Sigmoid colon (tissue), 7 donors: ENCODE data around the gene OR4K14. TPM values are rescaled to one million over a fixed set of nuclear protein-coding genes. Genes with fewer than 3 reads are reported as not detected.

ENCODE experiments used
- DNase-seq: peaks from one replicate; pipeline ENCODE4 v3.0.0-alpha.2; 2019
- H3K27ac ChIP-seq, 4 donors: fragments of 200-600 bp; sonication (generic); one replicate each; pipeline ENCODE4 v1.5.1; 2016 to 2019; ENCODE audit warnings: mild to moderate bottlenecking in 1 of 4
- H3K27me3 ChIP-seq, 3 donors: fragments of 200-600 bp; sonication (generic); one replicate each; pipeline ENCODE4 v1.5.1; 2019; ENCODE audit warnings: mild to moderate bottlenecking in 1 of 3
- H3K36me3 ChIP-seq, 4 donors: fragments of 200-600 bp; sonication (generic); one replicate each; pipeline ENCODE4 v1.5.1; 2016 to 2019
- H3K4me1 ChIP-seq, 4 donors: fragments of 200-600 bp; sonication (generic); one replicate each; pipeline ENCODE4 v1.5.1; 2017 to 2019
- H3K4me3 ChIP-seq, 4 donors: fragments of 200-600 bp; sonication (generic); one replicate each; pipeline ENCODE4 v1.5.1; 2017 to 2019; ENCODE audit warnings: mild to moderate bottlenecking in 2 of 4, moderate library complexity in 1 of 4
- H3K9me3 ChIP-seq, 4 donors: fragments of 200-600 bp in 3 of 4; sonication (generic) in 3 of 4; one replicate each; pipeline versions ENCODE4 v1.5.1 to v1.6.1; 2013 to 2019
- EP300 ChIP-seq, 4 donors: sonication (generic); formaldehyde crosslinking; IDR thresholded peaks; one replicate each; pipeline ENCODE4 v1.6.1; 2017; ENCODE audit warnings: antibody characterized with exemption in 4 of 4
- POLR2A ChIP-seq, 2 donors: fragments of 450-650 bp; IDR thresholded peaks; one replicate each; pipeline ENCODE4 v1.6.1; 2016; ENCODE audit warnings: antibody characterized with exemption in 2 of 2, mild to moderate bottlenecking in 2 of 2, moderate library complexity in 2 of 2
- POLR2AphosphoS5 ChIP-seq, 4 donors: sonication (generic); formaldehyde crosslinking; IDR thresholded peaks; one replicate each; pipeline ENCODE4 v1.6.1; 2017; ENCODE audit warnings: antibody characterized with exemption in 4 of 4
- WGBS, 2 donors: extraction: QIAGEN DNeasy Blood & Tissue Kit; methylation state at CpG; one replicate each; pipeline ENCODE4 v1.1.7; 2013; 5-methylcytosine and 5-hydroxymethylcytosine counted together
- intact Hi-C: fragments of 100-400 bp; cut with DNase I; formaldehyde crosslinking; loops from one replicate; pipeline ENCODE4 v1.15.1; 2023
- polyA plus RNA-seq, 3 donors: library from polyadenylated mRNA; stranded (reverse); fragments of 200-250 nt; gene quantifications; one replicate each; pipeline ENCODE4 v1.2.3, GENCODE V29; 2013
- total RNA-seq, 4 donors: library from RNA; depleted of rRNA; stranded (reverse); fragments of >200 nt; gene quantifications; one replicate each; pipeline ENCODE4 v1.1.0, GENCODE V29; 2016
- TF ChIP-seq, protein P1 (sequence below), 4 experiments: fragments of 450-650 bp in 3 of 4; fragments of 200-600 bp in 1 of 4; IDR thresholded peaks; one replicate each; pipeline ENCODE4 v1.5.1; 2016 to 2019; ENCODE audit warnings: antibody characterized with exemption in 4 of 4, mild to moderate bottlenecking in 3 of 4, moderate library complexity in 2 of 4
- donor health status: healthy with polysubstance abuse.
- donor health status: Bipolar disorder and iron deficiency.
- donor health status: healthy.

OR4K14 gene, protein sequence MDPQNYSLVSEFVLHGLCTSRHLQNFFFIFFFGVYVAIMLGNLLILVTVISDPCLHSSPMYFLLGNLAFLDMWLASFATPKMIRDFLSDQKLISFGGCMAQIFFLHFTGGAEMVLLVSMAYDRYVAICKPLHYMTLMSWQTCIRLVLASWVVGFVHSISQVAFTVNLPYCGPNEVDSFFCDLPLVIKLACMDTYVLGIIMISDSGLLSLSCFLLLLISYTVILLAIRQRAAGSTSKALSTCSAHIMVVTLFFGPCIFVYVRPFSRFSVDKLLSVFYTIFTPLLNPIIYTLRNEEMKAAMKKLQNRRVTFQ
- total RNA-seq, result not detected
- not detected for polyA plus RNA-seq

- Histone ChIP-seq H3K4me1 (no peaks in the 10 kb centered on the region), H3K9me3 (no peaks in the 10 kb centered on the region), H3K27me3 (no peaks in the 10 kb centered on the region), H3K4me3 (no peak within 1 kb of the TSS), H3K36me3 (no peaks in the 10 kb centered on the region), H3K27ac (no peak within 1 kb of the TSS)
- TF ChIP-seq, protein P1, sequence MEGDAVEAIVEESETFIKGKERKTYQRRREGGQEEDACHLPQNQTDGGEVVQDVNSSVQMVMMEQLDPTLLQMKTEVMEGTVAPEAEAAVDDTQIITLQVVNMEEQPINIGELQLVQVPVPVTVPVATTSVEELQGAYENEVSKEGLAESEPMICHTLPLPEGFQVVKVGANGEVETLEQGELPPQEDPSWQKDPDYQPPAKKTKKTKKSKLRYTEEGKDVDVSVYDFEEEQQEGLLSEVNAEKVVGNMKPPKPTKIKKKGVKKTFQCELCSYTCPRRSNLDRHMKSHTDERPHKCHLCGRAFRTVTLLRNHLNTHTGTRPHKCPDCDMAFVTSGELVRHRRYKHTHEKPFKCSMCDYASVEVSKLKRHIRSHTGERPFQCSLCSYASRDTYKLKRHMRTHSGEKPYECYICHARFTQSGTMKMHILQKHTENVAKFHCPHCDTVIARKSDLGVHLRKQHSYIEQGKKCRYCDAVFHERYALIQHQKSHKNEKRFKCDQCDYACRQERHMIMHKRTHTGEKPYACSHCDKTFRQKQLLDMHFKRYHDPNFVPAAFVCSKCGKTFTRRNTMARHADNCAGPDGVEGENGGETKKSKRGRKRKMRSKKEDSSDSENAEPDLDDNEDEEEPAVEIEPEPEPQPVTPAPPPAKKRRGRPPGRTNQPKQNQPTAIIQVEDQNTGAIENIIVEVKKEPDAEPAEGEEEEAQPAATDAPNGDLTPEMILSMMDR (IDR thresholded peaks at IDR 0.05), result no peak
- TF ChIP-seq POLR2AphosphoS5 (IDR thresholded peaks at IDR 0.05) (no peak), POLR2A (IDR thresholded peaks at IDR 0.05) (no peak), EP300 (IDR thresholded peaks at IDR 0.05) (no peak)
- intact Hi-C loops, result no loop called here
- 75 to 76% methylated on average over 2 of the region's 2 CpGs for WGBS, 2 donors
- no peak for DNase-seq
Observed at GRCh38 chr14:20019257-20019865, at the start of gene OR4K14. Gene OR4K14, minus strand, starts transcription at chr14:20019307. Its CDS starts 4,114 bp downstream, at chr14:20015193.

DNA sequence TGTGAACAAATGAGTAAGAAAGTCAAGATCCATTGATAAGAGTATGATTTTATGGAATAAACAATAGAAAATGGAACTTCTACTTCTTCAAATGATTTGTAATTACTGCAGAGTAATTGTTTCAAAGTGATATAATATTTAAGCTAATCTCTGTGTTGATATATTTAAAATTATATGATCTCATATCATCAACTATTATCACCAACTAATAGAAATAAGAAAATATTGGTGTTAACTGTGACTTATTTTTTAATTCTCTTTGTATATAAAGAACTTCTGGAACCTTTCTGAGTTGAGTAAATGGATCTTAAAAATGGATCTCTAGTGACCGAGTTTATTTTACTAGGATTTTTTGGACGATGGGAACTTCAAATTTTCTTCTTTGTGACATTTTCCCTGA lies 40.6 kb upstream of the OR4K14 start, which contains the start of gene OR4L1:
Gene OR4L1 (plus strand): TSS at position 301 of the 400 bp plus-strand sequence. CDS start 0 bp downstream, at position 301.
- Histone ChIP-seq H3K4me3 (no peak within 1 kb of the TSS), H3K4me1 (no peaks in the 10 kb centered on the region), H3K9me3 (peaks cover 0 to 3% (median 0%) of the 10 kb centered on the region in 4 donors), H3K27ac (no peak within 1 kb of the TSS), H3K36me3 (no peaks in the 10 kb centered on the region), H3K27me3 (no peaks in the 10 kb centered on the region)
- no peak for DNase-seq
- intact Hi-C loops, result no loop called here
- WGBS, 2 donors, result 63 to 67% methylated on average over 2 of the region's 2 CpGs
- no peak for TF ChIP-seq POLR2AphosphoS5 (IDR thresholded peaks at IDR 0.05)
- no peak for TF ChIP-seq POLR2A (IDR thresholded peaks at IDR 0.05)

DNA sequence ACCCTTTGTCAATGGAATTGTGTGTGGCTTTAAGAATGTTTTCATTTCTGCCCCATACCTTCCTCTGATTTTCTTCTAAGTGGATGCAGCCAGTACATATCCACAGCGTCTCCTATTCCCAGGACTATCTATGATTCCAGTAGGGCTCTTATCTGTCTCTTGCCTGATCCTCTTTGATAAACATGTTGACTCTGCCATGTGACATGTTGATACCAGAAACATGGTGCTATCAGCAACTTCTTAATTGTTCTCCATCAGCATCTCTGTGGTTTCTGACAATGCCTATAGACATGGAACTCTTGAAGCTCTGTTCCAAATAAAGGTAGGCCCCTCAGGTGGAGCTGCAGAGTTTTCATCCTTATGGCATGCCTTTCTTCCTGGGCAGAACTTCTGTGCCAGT lies 29.1 kb upstream of the OR4K14 start:
- H3K4me1 ChIP-seq, result no peaks in the 10 kb centered on the region
- H3K27me3 ChIP-seq, result no peaks in the 10 kb centered on the region
- no peaks in the 10 kb centered on the region for H3K36me3 ChIP-seq
- whole genome bisulfite sequencing, 2 donors, result 68 to 71% methylated on average over 1 of the region's 1 CpG
- no peaks in the 10 kb centered on the region for H3K9me3 ChIP-seq
- DNase-seq, result no peak
- H3K27ac ChIP-seq, result no peak overlapping the region
- TF ChIP-seq, protein P1 (IDR thresholded peaks at IDR 0.05), result no peak
- TF ChIP-seq EP300 (IDR thresholded peaks at IDR 0.05), result no peak
- TF ChIP-seq POLR2A (IDR thresholded peaks at IDR 0.05), result no peak
- TF ChIP-seq POLR2AphosphoS5 (IDR thresholded peaks at IDR 0.05), result no peak
- intact Hi-C loops, result no loop called here
- no peak overlapping the region for H3K4me3 ChIP-seq

- WGBS, 2 donors, result 71 to 74% methylated on average over 5 of the region's 5 CpGs
- no peak overlapping the region for H3K4me3 ChIP-seq
Observed at GRCh38 chr14:20044243-20044642, 25.1 kb upstream of the OR4K14 start.

GRCh38 chr14:20035938-20036337 lies 16.8 kb upstream of the OR4K14 start, which contains the start of gene OR4K13:
Gene OR4K13, minus strand, starts transcription at chr14:20036038. Its CDS starts 1,280 bp downstream, at chr14:20034758.
- no peaks in the 10 kb centered on the region for H3K9me3 ChIP-seq
- H3K4me3 ChIP-seq, result no peak within 1 kb of the TSS
- no peaks in the 10 kb centered on the region for H3K27me3 ChIP-seq
- no peak for DNase-seq
- H3K4me1 ChIP-seq, result no peaks in the 10 kb centered on the region
- WGBS, 2 donors, result 92 to 93% methylated on average over 4 of the region's 4 CpGs
- H3K27ac ChIP-seq, result no peak within 1 kb of the TSS
- no peaks in the 10 kb centered on the region for H3K36me3 ChIP-seq
- TF ChIP-seq, protein P1 (IDR thresholded peaks at IDR 0.05), result no peak
- no peak for TF ChIP-seq POLR2A (IDR thresholded peaks at IDR 0.05)
- TF ChIP-seq POLR2AphosphoS5 (IDR thresholded peaks at IDR 0.05), result no peak
- no peak for TF ChIP-seq EP300 (IDR thresholded peaks at IDR 0.05)
- intact Hi-C loops, result no loop called here

More at GRCh38 chr14:20044243-20044642, 25.1 kb upstream of the OR4K14 start:
- no peak for DNase-seq
- H3K36me3 ChIP-seq, result no peaks in the 10 kb centered on the region
- no peaks in the 10 kb centered on the region for H3K27me3 ChIP-seq
- no peak overlapping the region for H3K27ac ChIP-seq
- no peaks in the 10 kb centered on the region for H3K4me1 ChIP-seq
- intact Hi-C loops, result no loop called here
- TF ChIP-seq POLR2A (IDR thresholded peaks at IDR 0.05), result no peak
- no peaks in the 10 kb centered on the region for H3K9me3 ChIP-seq
